Activated CD4-positive, alpha-beta T cell treated with anti-CD3 and anti-CD28 coated beads, Interleukin-10, Interleukin-2, amounts not matched to agents 100 ng/mL and 50 ng/mL, durations not matched to agents 16 hours and 8 hours (primary cell): ENCODE results near the gene FFAR3.
A peak's percentile ranks its signal among the peaks of the same experiment; 100 is the strongest.

Experiments used
- DNase-seq: peaks from one replicate; pipeline ENCODE4 v3.0.0-alpha.2; 2020

Gene FFAR3

GRCh38 chr19:35331551-35332214 is 26.6 kb upstream of the FFAR3 start:
- DNase-seq = no peak

- DNase-seq = peak; percentile 28
Measured at GRCh38 chr19:35332817-35333216, 25.4 kb upstream of the FFAR3 start.

- DNase-seq = no peak
Measured at GRCh38 chr19:35334144-35334753, 24.0 kb upstream of the FFAR3 start.

- no peak for DNase-seq
Measured at GRCh38 chr19:35336166-35336955, 21.9 kb upstream of the FFAR3 start.

GRCh38 chr19:35337097-35337983 is 20.9 kb upstream of the FFAR3 start:
- DNase-seq = no peak

GRCh38 chr19:35337984-35338296 is 20.3 kb upstream of the FFAR3 start:
- DNase-seq = no peak

- DNase-seq = no peak
Measured at GRCh38 chr19:35340431-35340830, 17.8 kb upstream of the FFAR3 start.

- DNase-seq = no peak
Measured at GRCh38 chr19:35341006-35341405, 17.3 kb upstream of the FFAR3 start.

- no peak for DNase-seq
Measured at GRCh38 chr19:35341565-35342225, 16.6 kb upstream of the FFAR3 start.

GRCh38 chr19:35342430-35342829 is 15.8 kb upstream of the FFAR3 start:
- no peak for DNase-seq

GRCh38 chr19:35344511-35345031 is 13.7 kb upstream of the FFAR3 start:
- DNase-seq = no peak

- no peak for DNase-seq
Measured at GRCh38 chr19:35345671-35346111, 12.6 kb upstream of the FFAR3 start.

- peak; percentile 68 for DNase-seq
Measured at GRCh38 chr19:35346193-35347052, 11.8 kb upstream of the FFAR3 start.

GRCh38 chr19:35347171-35347929 is 10.9 kb upstream of the FFAR3 start, which contains the start of gene FFAR1:
TSS of gene FFAR1 (plus strand) at chr19:35347902. CDS start at chr19:35351552, 3,650 bp downstream.
- DNase-seq = peak; percentile 75

- no peak for DNase-seq
Measured at GRCh38 chr19:35347930-35348298, 10.3 kb upstream of the FFAR3 start.

GRCh38 chr19:35348911-35349611 is 9.2 kb upstream of the FFAR3 start:
- no peak for DNase-seq

- no peak for DNase-seq
Measured at GRCh38 chr19:35349614-35350521, 8.4 kb upstream of the FFAR3 start.

GRCh38 chr19:35350591-35350990 is 7.7 kb upstream of the FFAR3 start:
- no peak for DNase-seq
